ENCODE results near the gene IL10RA. TPM values are rescaled to one million over a fixed set of nuclear protein-coding genes. Genes with fewer than 3 reads are reported as not detected.

The IL10RA gene
- total and polyA plus RNA-seq, 9 of the 15 experiments (the other 6 are each of a cell fraction or from before 2014, with no cell fraction given) = 0.17 to 17.3 (median 2.9) TPM

DNA sequence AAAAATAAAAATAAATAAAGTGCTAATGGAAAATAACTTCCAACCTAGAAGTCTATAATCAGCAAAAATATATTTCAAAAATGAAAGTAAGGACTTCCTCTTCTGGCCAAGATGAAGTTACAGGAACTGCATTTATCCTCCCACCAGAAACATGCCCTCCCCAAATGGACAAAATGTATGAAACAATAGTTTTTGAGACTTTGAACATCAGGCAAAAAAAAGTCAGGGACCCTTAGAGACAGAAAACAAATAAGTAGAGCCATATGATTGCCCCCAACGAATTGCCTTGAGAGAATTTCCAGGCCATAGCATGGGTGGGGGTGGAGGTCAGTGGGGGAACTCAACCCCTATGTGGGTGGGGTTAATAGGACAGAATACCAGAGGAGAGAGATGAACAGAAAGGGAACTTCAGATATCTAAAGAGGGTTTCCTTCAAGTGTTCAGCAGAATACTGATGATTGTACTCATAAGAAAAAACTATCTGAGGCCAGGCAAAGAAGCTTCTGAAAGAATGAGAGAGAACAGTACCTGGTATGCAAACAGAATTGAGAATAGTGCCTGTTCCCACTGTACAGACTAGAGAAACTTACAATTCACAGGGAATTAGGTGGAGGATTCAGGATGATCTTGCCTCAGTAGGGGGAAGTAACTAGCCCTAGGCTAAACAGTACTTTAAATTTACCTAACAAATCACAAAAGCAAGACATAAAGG lies 26.6 kb upstream of the IL10RA start (continued):
- TF ChIP-seq, protein P1, sequence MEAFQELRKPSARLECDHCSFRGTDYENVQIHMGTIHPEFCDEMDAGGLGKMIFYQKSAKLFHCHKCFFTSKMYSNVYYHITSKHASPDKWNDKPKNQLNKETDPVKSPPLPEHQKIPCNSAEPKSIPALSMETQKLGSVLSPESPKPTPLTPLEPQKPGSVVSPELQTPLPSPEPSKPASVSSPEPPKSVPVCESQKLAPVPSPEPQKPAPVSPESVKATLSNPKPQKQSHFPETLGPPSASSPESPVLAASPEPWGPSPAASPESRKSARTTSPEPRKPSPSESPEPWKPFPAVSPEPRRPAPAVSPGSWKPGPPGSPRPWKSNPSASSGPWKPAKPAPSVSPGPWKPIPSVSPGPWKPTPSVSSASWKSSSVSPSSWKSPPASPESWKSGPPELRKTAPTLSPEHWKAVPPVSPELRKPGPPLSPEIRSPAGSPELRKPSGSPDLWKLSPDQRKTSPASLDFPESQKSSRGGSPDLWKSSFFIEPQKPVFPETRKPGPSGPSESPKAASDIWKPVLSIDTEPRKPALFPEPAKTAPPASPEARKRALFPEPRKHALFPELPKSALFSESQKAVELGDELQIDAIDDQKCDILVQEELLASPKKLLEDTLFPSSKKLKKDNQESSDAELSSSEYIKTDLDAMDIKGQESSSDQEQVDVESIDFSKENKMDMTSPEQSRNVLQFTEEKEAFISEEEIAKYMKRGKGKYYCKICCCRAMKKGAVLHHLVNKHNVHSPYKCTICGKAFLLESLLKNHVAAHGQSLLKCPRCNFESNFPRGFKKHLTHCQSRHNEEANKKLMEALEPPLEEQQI (IDR thresholded peaks at IDR 0.05) = no peak
- TF ChIP-seq KDM4B (IDR thresholded peaks at IDR 0.05; ENCODE audit: borderline replicate concordance in 2 of 2, low read depth in 1 of 2) (no peak), MECOM (CRISPR knock-in tag; IDR thresholded peaks at IDR 0.05) (no peak), ZNF174 (CRISPR knock-in tag; IDR thresholded peaks at IDR 0.05) (no peak), RAD51 (IDR thresholded peaks at IDR 0.05; ENCODE audit: borderline replicate concordance, low read depth) (no peak), SMARCE1 (IDR thresholded peaks at IDR 0.05) (0 out of 2 replicates have a peak, but pooled peaks have one; percentile 11), CBFA2T2 (conservative IDR thresholded peaks at IDR 0.05) (no peak), GATAD2A (IDR thresholded peaks at IDR 0.05) (no peak), ZNF274 (IDR thresholded peaks at IDR 0.05; ENCODE audit: borderline replicate concordance, low read depth, low read length) (no peak), FOXJ2 (tag; IDR thresholded peaks at IDR 0.05) (no peak), PTTG1 (tag; IDR thresholded peaks at IDR 0.05; ENCODE audit: low read depth) (no peak), TEAD2 (tag; IDR thresholded peaks at IDR 0.05) (no peak), SPI1 (IDR thresholded peaks at IDR 0.05; ENCODE audit: borderline replicate concordance, low read depth, low read length) (peak; percentile 90), MED1 (CRISPR knock-in tag; IDR thresholded peaks at IDR 0.05; ENCODE audit: borderline replicate concordance) (no peak), ZNF134 (CRISPR knock-in tag; conservative IDR thresholded peaks at IDR 0.05) (no peak), XRCC4 (IDR thresholded peaks at IDR 0.05; ENCODE audit: extremely low read depth, insufficient read depth, insufficient read length) (no peak), ZNF551 (CRISPR knock-in tag; IDR thresholded peaks at IDR 0.05) (no peak), POLR2H (tag; IDR thresholded peaks at IDR 0.05; ENCODE audit: low read depth) (no peak), JUN (IDR thresholded peaks at IDR 0.05; ENCODE audit: borderline replicate concordance, low read depth, low read length) (no peak), JUN (CRISPR knock-in tag; IDR thresholded peaks at IDR 0.05; ENCODE audit: borderline replicate concordance) (no peak)
- TF ChIP-seq, protein P2, sequence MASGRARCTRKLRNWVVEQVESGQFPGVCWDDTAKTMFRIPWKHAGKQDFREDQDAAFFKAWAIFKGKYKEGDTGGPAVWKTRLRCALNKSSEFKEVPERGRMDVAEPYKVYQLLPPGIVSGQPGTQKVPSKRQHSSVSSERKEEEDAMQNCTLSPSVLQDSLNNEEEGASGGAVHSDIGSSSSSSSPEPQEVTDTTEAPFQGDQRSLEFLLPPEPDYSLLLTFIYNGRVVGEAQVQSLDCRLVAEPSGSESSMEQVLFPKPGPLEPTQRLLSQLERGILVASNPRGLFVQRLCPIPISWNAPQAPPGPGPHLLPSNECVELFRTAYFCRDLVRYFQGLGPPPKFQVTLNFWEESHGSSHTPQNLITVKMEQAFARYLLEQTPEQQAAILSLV (tag; IDR thresholded peaks at IDR 0.05) = no peak
- TF ChIP-seq, protein P3, sequence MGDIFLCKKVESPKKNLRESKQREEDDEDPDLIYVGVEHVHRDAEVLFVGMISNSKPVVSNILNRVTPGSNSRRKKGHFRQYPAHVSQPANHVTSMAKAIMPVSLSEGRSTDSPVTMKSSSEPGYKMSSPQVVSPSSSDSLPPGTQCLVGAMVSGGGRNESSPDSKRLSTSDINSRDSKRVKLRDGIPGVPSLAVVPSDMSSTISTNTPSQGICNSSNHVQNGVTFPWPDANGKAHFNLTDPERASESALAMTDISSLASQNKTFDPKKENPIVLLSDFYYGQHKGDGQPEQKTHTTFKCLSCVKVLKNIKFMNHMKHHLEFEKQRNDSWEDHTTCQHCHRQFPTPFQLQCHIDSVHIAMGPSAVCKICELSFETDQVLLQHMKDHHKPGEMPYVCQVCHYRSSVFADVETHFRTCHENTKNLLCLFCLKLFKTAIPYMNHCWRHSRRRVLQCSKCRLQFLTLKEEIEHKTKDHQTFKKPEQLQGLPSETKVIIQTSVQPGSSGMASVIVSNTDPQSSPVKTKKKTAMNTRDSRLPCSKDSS (IDR thresholded peaks at IDR 0.05; ENCODE audit: low read depth, partially characterized antibody) = no peak
- TF ChIP-seq, protein P4, sequence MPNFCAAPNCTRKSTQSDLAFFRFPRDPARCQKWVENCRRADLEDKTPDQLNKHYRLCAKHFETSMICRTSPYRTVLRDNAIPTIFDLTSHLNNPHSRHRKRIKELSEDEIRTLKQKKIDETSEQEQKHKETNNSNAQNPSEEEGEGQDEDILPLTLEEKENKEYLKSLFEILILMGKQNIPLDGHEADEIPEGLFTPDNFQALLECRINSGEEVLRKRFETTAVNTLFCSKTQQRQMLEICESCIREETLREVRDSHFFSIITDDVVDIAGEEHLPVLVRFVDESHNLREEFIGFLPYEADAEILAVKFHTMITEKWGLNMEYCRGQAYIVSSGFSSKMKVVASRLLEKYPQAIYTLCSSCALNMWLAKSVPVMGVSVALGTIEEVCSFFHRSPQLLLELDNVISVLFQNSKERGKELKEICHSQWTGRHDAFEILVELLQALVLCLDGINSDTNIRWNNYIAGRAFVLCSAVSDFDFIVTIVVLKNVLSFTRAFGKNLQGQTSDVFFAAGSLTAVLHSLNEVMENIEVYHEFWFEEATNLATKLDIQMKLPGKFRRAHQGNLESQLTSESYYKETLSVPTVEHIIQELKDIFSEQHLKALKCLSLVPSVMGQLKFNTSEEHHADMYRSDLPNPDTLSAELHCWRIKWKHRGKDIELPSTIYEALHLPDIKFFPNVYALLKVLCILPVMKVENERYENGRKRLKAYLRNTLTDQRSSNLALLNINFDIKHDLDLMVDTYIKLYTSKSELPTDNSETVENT (CRISPR knock-in tag; IDR thresholded peaks at IDR 0.05) = no peak
